H1 (cell line): Measurements from ENCODE around the gene PAPOLA. TPM values are rescaled to one million over a fixed set of nuclear protein-coding genes. Genes with fewer than 3 reads are reported as not detected.

Experiments used
- CTCF ChIA-PET: fragments of 300-600 bp; sonication (Branson Sonifier 250); formaldehyde crosslinking; loops from one replicate; lab custom pipeline; 2021; ENCODE audit not compliant: partially characterized antibody; lab: Charles Lee
- POLR2A ChIA-PET: fragments of 300-600 bp; sonication (Branson Sonifier 250); formaldehyde crosslinking; loops from one replicate; lab custom pipeline; 2021; ENCODE audit warnings: inconsistent platforms; ENCODE audit not compliant: partially characterized antibody; lab: Charles Lee
- DNase-seq, 2 experiments: peaks; one replicate each; pipeline versions ENCODE4 v3.0.0 to v3.0.0-alpha.2; 2010 to 2022; ENCODE audit warnings: low spot score in 2 of 2, low read depth in 1 of 2, mixed read lengths in 1 of 2
- FAIRE-seq: peaks from 2 replicates; lab custom pipeline; 2011; peaks lifted over from hg19 to GRCh38; lab: Jason Lieb, UNC
- H2AFZ ChIP-seq: 2 replicates; pipeline ENCODE4 v1.8.1; 2012; ENCODE audit warnings: low read length, inconsistent platforms
- H2AK5ac ChIP-seq: 2 replicates; pipeline ENCODE4 v1.6.1; 2013; ENCODE audit warnings: low read depth, low read length
- H2BK120ac ChIP-seq: replicated peaks from 2 replicates; pipeline ENCODE3; 2013; ENCODE audit warnings: low read depth, low read length, inconsistent platforms
- H2BK12ac ChIP-seq: 2 replicates; pipeline ENCODE4 v1.6.1; 2013; ENCODE audit warnings: low read depth, low read length
- H2BK15ac ChIP-seq: 2 replicates; pipeline ENCODE4 v1.6.1; 2013; ENCODE audit warnings: low read length
- H2BK20ac ChIP-seq: 2 replicates; pipeline ENCODE4 v1.6.1; 2013; ENCODE audit warnings: low read length
- H2BK5ac ChIP-seq: 2 replicates; pipeline ENCODE4 v1.6.1; 2013; ENCODE audit warnings: low read depth, low read length
- H3K14ac ChIP-seq: 2 replicates; pipeline ENCODE4 v1.6.1; 2013; ENCODE audit warnings: inconsistent platforms; ENCODE audit not compliant: insufficient read length
- H3K18ac ChIP-seq: 2 replicates; pipeline ENCODE4 v1.6.1; 2013; ENCODE audit warnings: low read length; ENCODE audit errors: extremely low read depth
- H3K23ac ChIP-seq: 2 replicates; pipeline ENCODE4 v1.6.1; 2013; ENCODE audit warnings: inconsistent platforms; ENCODE audit not compliant: insufficient read length
- H3K23me2 ChIP-seq: 2 replicates; pipeline ENCODE4 v1.6.1; 2013; ENCODE audit warnings: low read depth, low read length
- H3K27ac ChIP-seq: 2 replicates; pipeline ENCODE4 v1.6.1; 2011; ENCODE audit warnings: low read depth, low read length, inconsistent platforms
- H3K27me3 ChIP-seq, 4 experiments: replicated peaks in 1 of 4; 1 replicate in 1 of 4; 2 replicates in 3 of 4; pipeline versions ENCODE4 v1.6.1 to v1.8.1; 2011 to 2013; ENCODE audit warnings: low read length in 3 of 4, mild to moderate bottlenecking in 3 of 4, inconsistent platforms in 2 of 4, mixed read lengths in 2 of 4, moderate library complexity in 1 of 4; ENCODE audit not compliant: control insufficient read depth in 3 of 4, insufficient read depth in 3 of 4; ENCODE audit errors: extremely low read depth in 1 of 4
- H3K36me3 ChIP-seq, 4 experiments: 2 replicates each; pipeline versions ENCODE4 v1.6.1 to v1.8.1; 2011 to 2013; ENCODE audit warnings: mild to moderate bottlenecking in 4 of 4, low read length in 3 of 4, moderate library complexity in 2 of 4, control low read depth in 1 of 4, inconsistent platforms in 1 of 4; ENCODE audit not compliant: insufficient read depth in 4 of 4, control insufficient read depth in 2 of 4
- H3K4ac ChIP-seq: replicated peaks from 2 replicates; pipeline ENCODE3; 2013; ENCODE audit warnings: low read length, low read depth, mixed read lengths, inconsistent platforms; ENCODE audit not compliant: insufficient read length
- H3K4me1 ChIP-seq, 4 experiments: replicated peaks in 1 of 4; 1 replicate in 1 of 4; 2 replicates in 3 of 4; pipeline versions ENCODE4 v1.6.1 to v1.8.1; 2011 to 2013; ENCODE audit warnings: low read length in 3 of 4, inconsistent platforms in 2 of 4, mixed read lengths in 1 of 4; ENCODE audit not compliant: insufficient read depth in 4 of 4, control insufficient read depth in 3 of 4
- H3K4me2 ChIP-seq, 2 experiments: 2 replicates each; pipeline versions ENCODE4 v1.6.1 to v1.8.1; 2011 to 2013; ENCODE audit warnings: low read depth in 2 of 2, low read length in 2 of 2, control low read depth in 1 of 2, inconsistent platforms in 1 of 2, mild to moderate bottlenecking in 1 of 2; ENCODE audit not compliant: insufficient read depth in 1 of 2
- H3K4me3 ChIP-seq, 4 experiments: fragments of 200-600, 300-600 bp in 1 of 4; sonication (generic), shearing (Covaris generic), sonication (Bioruptor Twin) in 1 of 4; 2 replicates each; pipeline versions ENCODE4 v1.5.1 to v1.8.1; 2011 to 2016; ENCODE audit warnings: low read length in 4 of 4, low read depth in 3 of 4, control low read depth in 2 of 4, inconsistent platforms in 2 of 4, mild to moderate bottlenecking in 2 of 4, mixed read lengths in 1 of 4, moderate library complexity in 1 of 4; ENCODE audit not compliant: insufficient read depth in 2 of 4; ENCODE audit errors: extremely low read depth in 1 of 4
- H3K56ac ChIP-seq: replicated peaks from 2 replicates; pipeline ENCODE3; 2013; ENCODE audit warnings: low read depth, mild to moderate bottlenecking, mixed read lengths, low read length, inconsistent platforms; ENCODE audit not compliant: insufficient read length
- H3K79me1 ChIP-seq: 2 replicates; pipeline ENCODE4 v1.6.1; 2013; ENCODE audit warnings: low read depth, low read length, control low read depth
- H3K79me2 ChIP-seq, 2 experiments: 2 replicates each; pipeline versions ENCODE4 v1.6.1 to v1.8.1; 2012 to 2013; ENCODE audit warnings: low read length in 2 of 2, mild to moderate bottlenecking in 2 of 2, inconsistent platforms in 1 of 2; ENCODE audit not compliant: insufficient read depth in 2 of 2, control insufficient read depth in 1 of 2
- H3K9ac ChIP-seq, 4 experiments: replicated peaks in 1 of 4; 1 replicate in 1 of 4; 2 replicates in 3 of 4; pipeline versions ENCODE4 v1.6.1 to v1.8.1; 2011 to 2013; ENCODE audit warnings: low read depth in 3 of 4, low read length in 3 of 4, control low read depth in 2 of 4, mild to moderate bottlenecking in 2 of 4, moderate library complexity in 2 of 4, inconsistent platforms in 1 of 4; ENCODE audit errors: extremely low read depth in 1 of 4
- H3K9me3 ChIP-seq, 2 experiments: 2 replicates each; pipeline versions ENCODE4 v1.6.1 to v1.8.1; 2012 to 2013; ENCODE audit warnings: mild to moderate bottlenecking in 2 of 2, moderate library complexity in 2 of 2, control low read depth in 1 of 2, inconsistent platforms in 1 of 2, low read depth in 1 of 2, low read length in 1 of 2, mixed read lengths in 1 of 2; ENCODE audit not compliant: insufficient read depth in 2 of 2
- H4K20me1 ChIP-seq, 2 experiments: replicated peaks in 1 of 2; 2 replicates each; pipeline versions ENCODE3 to v1.8.1; 2011 to 2013; ENCODE audit warnings: inconsistent platforms in 2 of 2, low read length in 2 of 2, mild to moderate bottlenecking in 1 of 2; ENCODE audit not compliant: insufficient read depth in 2 of 2, control insufficient read depth in 1 of 2
- H4K5ac ChIP-seq: 2 replicates; pipeline ENCODE4 v1.6.1; 2013; ENCODE audit warnings: low read length, low read depth, mixed read lengths, inconsistent platforms; ENCODE audit not compliant: insufficient read length
- H4K8ac ChIP-seq: 2 replicates; pipeline ENCODE4 v1.8.0; 2013; ENCODE audit warnings: mild to moderate bottlenecking, moderate library complexity, low read length, inconsistent platforms; ENCODE audit not compliant: insufficient read depth; ENCODE audit errors: extremely low read depth
- H4K91ac ChIP-seq: replicated peaks from 2 replicates; pipeline ENCODE3; 2013; ENCODE audit warnings: low read length, mixed read lengths, inconsistent platforms; ENCODE audit not compliant: insufficient read length
- CREB1 ChIP-seq: IDR thresholded peaks from 2 replicates; pipeline ENCODE4 v1.6.1; 2012; ENCODE audit warnings: inconsistent platforms
- RBBP5 ChIP-seq: IDR thresholded peaks from 2 replicates; pipeline ENCODE4 v1.7.1; 2012; ENCODE audit warnings: low read depth, mild to moderate bottlenecking, inconsistent platforms, low read length, moderate library complexity, borderline replicate concordance
- SP2 ChIP-seq: IDR thresholded peaks from 2 replicates; pipeline ENCODE4 v1.6.1; 2012; ENCODE audit warnings: mild to moderate bottlenecking, low read length, inconsistent platforms
- WGBS, 2 experiments: shearing (Covaris generic) in 1 of 2; methylation state at CpG; one replicate each; pipeline versions ENCODE4 v1.1.6 to v1.1.7; 2013 to 2015; ENCODE audit warnings: low lambda C conversion rate in 2 of 2, mixed read lengths in 2 of 2, inconsistent platforms in 1 of 2, low coverage in 1 of 2, missing lambda C conversion rate in 1 of 2; ENCODE audit not compliant: insufficient replicate concordance in 2 of 2, insufficient coverage in 1 of 2, insufficient read length in 1 of 2; ENCODE audit errors: extremely low coverage in 1 of 2, missing lambda C conversion rate in 1 of 2; 5-methylcytosine and 5-hydroxymethylcytosine counted together
- polyA plus RNA-seq, 7 experiments: library from polyadenylated mRNA; depleted of rRNA in 3 of 7; stranded (reverse) in 5 of 7; unstranded in 2 of 7; fragments of >200 nt in 5 of 7; fragments of 200-250 nt in 2 of 7; gene quantifications; 1 replicate in 5 of 7; 2 replicates in 1 of 7; 4 replicates in 1 of 7; pipeline versions ENCODE4 v1.2.1 to v1.2.3, GENCODE V29; 2011 to 2013; ENCODE audit warnings: missing spikeins in 2 of 7, mixed read lengths in 2 of 7
- total RNA-seq: library from RNA; stranded (reverse); fragmentation: NEBNext Ultra II Directional; extraction: Animal tissue kit (Norgen Biotek cat#: 25700); gene quantifications from 2 replicates; pipeline ENCODE4 v1.2.1, GENCODE V29; 2021

PAPOLA gene
- total and polyA plus RNA-seq, 2 of the 8 experiments (the other 6 are each of a cell fraction or from before 2014, with no cell fraction given), result 163 to 239 TPM

- Histone ChIP-seq H3K36me3 (no peaks in the 10 kb centered on the region), H3K27ac (no peak overlapping the region), H2BK15ac (no peak overlapping the region), H2BK12ac (no peak overlapping the region), H2BK120ac (no peak overlapping the region), H3K56ac (no peak overlapping the region), H4K20me1 (no peaks in the 10 kb centered on the region), H2AFZ (no peak overlapping the region), H4K8ac (no peak overlapping the region), H4K5ac (no peak overlapping the region), H2BK5ac (no peak overlapping the region), H3K4me3 (no peak overlapping the region), H3K27me3 (no peaks in the 10 kb centered on the region), H3K23me2 (no peaks in the 10 kb centered on the region), H3K79me1 (no peaks in the 10 kb centered on the region), H3K9ac (no peak overlapping the region), H3K4me2 (no peak overlapping the region), H3K4me1 (no peaks in the 10 kb centered on the region), H2AK5ac (no peak overlapping the region), H3K14ac (no peak overlapping the region), H3K18ac (no peak overlapping the region), H2BK20ac (no peak overlapping the region), H3K9me3 (no peaks in the 10 kb centered on the region), H3K4ac (no peak overlapping the region), H4K91ac (no peak overlapping the region), H3K79me2 (no peaks in the 10 kb centered on the region), H3K23ac (no peak overlapping the region)
- DNase-seq, result no peak
- no peak for TF ChIP-seq RBBP5
- TF ChIP-seq CREB1, result no peak
- no peak for TF ChIP-seq SP2
- POLR2A ChIA-PET, result interaction anchor here (1.3 kb wide), 1 partner anchor 15 kb away, joined by 3 read pairs; no protein-coding TSS in a partner anchor
- CTCF ChIA-PET, result no interaction called here
- 88% methylated on average over 4 of the region's 4 CpGs; no CpG with 5 or more reads in 1 of the 2 experiments for WGBS, 2 experiments
- FAIRE-seq, result no peak
Observed at GRCh38 chr14:96486705-96487104, 15.5 kb upstream of the PAPOLA start.
